H1 (cell line): ENCODE data around the gene CEBPB. TPM values are rescaled to one million over a fixed set of nuclear protein-coding genes. Genes with fewer than 3 reads are reported as not detected.

Source experiments
- CTCF ChIA-PET: fragments of 300-600 bp; sonication (Branson Sonifier 250); formaldehyde crosslinking; loops from one replicate; lab custom pipeline; 2021; ENCODE audit not compliant: partially characterized antibody; lab: Charles Lee
- POLR2A ChIA-PET: fragments of 300-600 bp; sonication (Branson Sonifier 250); formaldehyde crosslinking; loops from one replicate; lab custom pipeline; 2021; ENCODE audit warnings: inconsistent platforms; ENCODE audit not compliant: partially characterized antibody; lab: Charles Lee
- DNase-seq, 2 experiments: peaks; one replicate each; pipeline versions ENCODE4 v3.0.0 to v3.0.0-alpha.2; 2010 to 2022; ENCODE audit warnings: low spot score in 2 of 2, low read depth in 1 of 2, mixed read lengths in 1 of 2
- FAIRE-seq: peaks from 2 replicates; lab custom pipeline; 2011; peaks lifted over from hg19 to GRCh38; lab: Jason Lieb, UNC
- H2AFZ ChIP-seq: 2 replicates; pipeline ENCODE4 v1.8.1; 2012; ENCODE audit warnings: low read length, inconsistent platforms
- H2AK5ac ChIP-seq: 2 replicates; pipeline ENCODE4 v1.6.1; 2013; ENCODE audit warnings: low read depth, low read length
- H2BK120ac ChIP-seq: replicated peaks from 2 replicates; pipeline ENCODE3; 2013; ENCODE audit warnings: low read depth, low read length, inconsistent platforms
- H2BK12ac ChIP-seq: 2 replicates; pipeline ENCODE4 v1.6.1; 2013; ENCODE audit warnings: low read depth, low read length
- H2BK15ac ChIP-seq: 2 replicates; pipeline ENCODE4 v1.6.1; 2013; ENCODE audit warnings: low read length
- H2BK20ac ChIP-seq: 2 replicates; pipeline ENCODE4 v1.6.1; 2013; ENCODE audit warnings: low read length
- H2BK5ac ChIP-seq: 2 replicates; pipeline ENCODE4 v1.6.1; 2013; ENCODE audit warnings: low read depth, low read length
- H3K14ac ChIP-seq: 2 replicates; pipeline ENCODE4 v1.6.1; 2013; ENCODE audit warnings: inconsistent platforms; ENCODE audit not compliant: insufficient read length
- H3K18ac ChIP-seq: 2 replicates; pipeline ENCODE4 v1.6.1; 2013; ENCODE audit warnings: low read length; ENCODE audit errors: extremely low read depth
- H3K23ac ChIP-seq: 2 replicates; pipeline ENCODE4 v1.6.1; 2013; ENCODE audit warnings: inconsistent platforms; ENCODE audit not compliant: insufficient read length
- H3K23me2 ChIP-seq: 2 replicates; pipeline ENCODE4 v1.6.1; 2013; ENCODE audit warnings: low read depth, low read length
- H3K27ac ChIP-seq: 2 replicates; pipeline ENCODE4 v1.6.1; 2011; ENCODE audit warnings: low read depth, low read length, inconsistent platforms
- H3K27me3 ChIP-seq, 4 experiments: replicated peaks in 1 of 4; 1 replicate in 1 of 4; 2 replicates in 3 of 4; pipeline versions ENCODE4 v1.6.1 to v1.8.1; 2011 to 2013; ENCODE audit warnings: low read length in 3 of 4, mild to moderate bottlenecking in 3 of 4, inconsistent platforms in 2 of 4, mixed read lengths in 2 of 4, moderate library complexity in 1 of 4; ENCODE audit not compliant: control insufficient read depth in 3 of 4, insufficient read depth in 3 of 4; ENCODE audit errors: extremely low read depth in 1 of 4
- H3K36me3 ChIP-seq, 4 experiments: 2 replicates each; pipeline versions ENCODE4 v1.6.1 to v1.8.1; 2011 to 2013; ENCODE audit warnings: mild to moderate bottlenecking in 4 of 4, low read length in 3 of 4, moderate library complexity in 2 of 4, control low read depth in 1 of 4, inconsistent platforms in 1 of 4; ENCODE audit not compliant: insufficient read depth in 4 of 4, control insufficient read depth in 2 of 4
- H3K4ac ChIP-seq: replicated peaks from 2 replicates; pipeline ENCODE3; 2013; ENCODE audit warnings: low read length, low read depth, mixed read lengths, inconsistent platforms; ENCODE audit not compliant: insufficient read length
- H3K4me1 ChIP-seq, 4 experiments: replicated peaks in 1 of 4; 1 replicate in 1 of 4; 2 replicates in 3 of 4; pipeline versions ENCODE4 v1.6.1 to v1.8.1; 2011 to 2013; ENCODE audit warnings: low read length in 3 of 4, inconsistent platforms in 2 of 4, mixed read lengths in 1 of 4; ENCODE audit not compliant: insufficient read depth in 4 of 4, control insufficient read depth in 3 of 4
- H3K4me2 ChIP-seq, 2 experiments: 2 replicates each; pipeline versions ENCODE4 v1.6.1 to v1.8.1; 2011 to 2013; ENCODE audit warnings: low read depth in 2 of 2, low read length in 2 of 2, control low read depth in 1 of 2, inconsistent platforms in 1 of 2, mild to moderate bottlenecking in 1 of 2; ENCODE audit not compliant: insufficient read depth in 1 of 2
- H3K4me3 ChIP-seq, 4 experiments: fragments of 200-600, 300-600 bp in 1 of 4; sonication (generic), shearing (Covaris generic), sonication (Bioruptor Twin) in 1 of 4; 2 replicates each; pipeline versions ENCODE4 v1.5.1 to v1.8.1; 2011 to 2016; ENCODE audit warnings: low read length in 4 of 4, low read depth in 3 of 4, control low read depth in 2 of 4, inconsistent platforms in 2 of 4, mild to moderate bottlenecking in 2 of 4, mixed read lengths in 1 of 4, moderate library complexity in 1 of 4; ENCODE audit not compliant: insufficient read depth in 2 of 4; ENCODE audit errors: extremely low read depth in 1 of 4
- H3K56ac ChIP-seq: replicated peaks from 2 replicates; pipeline ENCODE3; 2013; ENCODE audit warnings: low read depth, mild to moderate bottlenecking, mixed read lengths, low read length, inconsistent platforms; ENCODE audit not compliant: insufficient read length
- H3K79me1 ChIP-seq: 2 replicates; pipeline ENCODE4 v1.6.1; 2013; ENCODE audit warnings: low read depth, low read length, control low read depth
- H3K79me2 ChIP-seq, 2 experiments: 2 replicates each; pipeline versions ENCODE4 v1.6.1 to v1.8.1; 2012 to 2013; ENCODE audit warnings: low read length in 2 of 2, mild to moderate bottlenecking in 2 of 2, inconsistent platforms in 1 of 2; ENCODE audit not compliant: insufficient read depth in 2 of 2, control insufficient read depth in 1 of 2
- H3K9ac ChIP-seq, 4 experiments: replicated peaks in 1 of 4; 1 replicate in 1 of 4; 2 replicates in 3 of 4; pipeline versions ENCODE4 v1.6.1 to v1.8.1; 2011 to 2013; ENCODE audit warnings: low read depth in 3 of 4, low read length in 3 of 4, control low read depth in 2 of 4, mild to moderate bottlenecking in 2 of 4, moderate library complexity in 2 of 4, inconsistent platforms in 1 of 4; ENCODE audit errors: extremely low read depth in 1 of 4
- H3K9me3 ChIP-seq, 2 experiments: 2 replicates each; pipeline versions ENCODE4 v1.6.1 to v1.8.1; 2012 to 2013; ENCODE audit warnings: mild to moderate bottlenecking in 2 of 2, moderate library complexity in 2 of 2, control low read depth in 1 of 2, inconsistent platforms in 1 of 2, low read depth in 1 of 2, low read length in 1 of 2, mixed read lengths in 1 of 2; ENCODE audit not compliant: insufficient read depth in 2 of 2
- H4K20me1 ChIP-seq, 2 experiments: replicated peaks in 1 of 2; 2 replicates each; pipeline versions ENCODE3 to v1.8.1; 2011 to 2013; ENCODE audit warnings: inconsistent platforms in 2 of 2, low read length in 2 of 2, mild to moderate bottlenecking in 1 of 2; ENCODE audit not compliant: insufficient read depth in 2 of 2, control insufficient read depth in 1 of 2
- H4K5ac ChIP-seq: 2 replicates; pipeline ENCODE4 v1.6.1; 2013; ENCODE audit warnings: low read length, low read depth, mixed read lengths, inconsistent platforms; ENCODE audit not compliant: insufficient read length
- H4K8ac ChIP-seq: 2 replicates; pipeline ENCODE4 v1.8.0; 2013; ENCODE audit warnings: mild to moderate bottlenecking, moderate library complexity, low read length, inconsistent platforms; ENCODE audit not compliant: insufficient read depth; ENCODE audit errors: extremely low read depth
- H4K91ac ChIP-seq: replicated peaks from 2 replicates; pipeline ENCODE3; 2013; ENCODE audit warnings: low read length, mixed read lengths, inconsistent platforms; ENCODE audit not compliant: insufficient read length
- CBX8 ChIP-seq: fragments of 300-800, 300-1000 bp; sonication (generic); IDR thresholded peaks from 2 replicates; pipeline ENCODE4 v1.7.1; 2016; ENCODE audit warnings: low read depth, low read length, borderline replicate concordance
- SIRT6 ChIP-seq: IDR thresholded peaks from one replicate; pipeline ENCODE4 v1.7.1; 2012; ENCODE audit warnings: low read length, inconsistent platforms
- WGBS, 2 experiments: shearing (Covaris generic) in 1 of 2; methylation state at CpG; one replicate each; pipeline versions ENCODE4 v1.1.6 to v1.1.7; 2013 to 2015; ENCODE audit warnings: low lambda C conversion rate in 2 of 2, mixed read lengths in 2 of 2, inconsistent platforms in 1 of 2, low coverage in 1 of 2, missing lambda C conversion rate in 1 of 2; ENCODE audit not compliant: insufficient replicate concordance in 2 of 2, insufficient coverage in 1 of 2, insufficient read length in 1 of 2; ENCODE audit errors: extremely low coverage in 1 of 2, missing lambda C conversion rate in 1 of 2; 5-methylcytosine and 5-hydroxymethylcytosine counted together
- polyA plus RNA-seq, 7 experiments: library from polyadenylated mRNA; depleted of rRNA in 3 of 7; stranded (reverse) in 5 of 7; unstranded in 2 of 7; fragments of >200 nt in 5 of 7; fragments of 200-250 nt in 2 of 7; gene quantifications; 1 replicate in 5 of 7; 2 replicates in 1 of 7; 4 replicates in 1 of 7; pipeline versions ENCODE4 v1.2.1 to v1.2.3, GENCODE V29; 2011 to 2013; ENCODE audit warnings: missing spikeins in 2 of 7, mixed read lengths in 2 of 7
- total RNA-seq: library from RNA; stranded (reverse); fragmentation: NEBNext Ultra II Directional; extraction: Animal tissue kit (Norgen Biotek cat#: 25700); gene quantifications from 2 replicates; pipeline ENCODE4 v1.2.1, GENCODE V29; 2021
- TF ChIP-seq, protein P1 (sequence below): IDR thresholded peaks from 2 replicates; pipeline ENCODE4 v1.6.1; 2012; ENCODE audit warnings: inconsistent platforms

The CEBPB gene
- total and polyA plus RNA-seq, 2 of the 8 experiments (the other 6 are each of a cell fraction or from before 2014, with no cell fraction given), result 7.1 to 24.1 TPM

DNA sequence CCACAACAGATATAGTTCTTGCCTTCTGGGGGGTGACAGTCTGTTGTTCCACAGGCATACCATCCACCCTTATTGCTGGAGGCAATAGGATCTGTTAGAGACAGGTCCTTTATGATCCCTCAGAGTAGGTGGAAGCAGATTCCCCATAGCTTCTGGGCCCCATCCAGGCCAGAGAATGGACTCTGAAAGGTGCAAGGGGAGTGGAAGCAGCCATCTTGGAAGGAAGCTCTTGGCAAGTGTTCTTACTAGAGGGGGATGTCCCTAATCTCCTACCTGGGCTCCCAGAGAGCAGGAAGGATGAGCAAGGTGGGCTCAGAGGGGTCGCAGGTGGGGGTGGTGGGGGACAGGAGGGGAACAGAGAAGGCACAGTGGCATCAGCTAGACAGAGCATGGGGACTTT, 33.4 kb downstream of the CEBPB start:
- Histone ChIP-seq H3K23ac (no peak overlapping the region), H3K27me3 (no peaks in the 10 kb centered on the region), H3K4ac (no peak overlapping the region)

More for the DNA sequence above, 33.4 kb downstream of the CEBPB start:
- H2BK5ac ChIP-seq, result no peak overlapping the region
- H2AK5ac ChIP-seq, result no peak overlapping the region
- no peak overlapping the region for H3K4me3 ChIP-seq
- H3K79me2 ChIP-seq, result no peaks in the 10 kb centered on the region
- H3K23me2 ChIP-seq, result no peaks in the 10 kb centered on the region
- no peak overlapping the region for H4K91ac ChIP-seq
- CTCF ChIA-PET, result interaction anchor here (0.7 to 3.3 kb wide), 13 partner anchors 10 to 270 kb away, joined by 3 to 16 read pairs (median 4); partner anchors contain the start of gene CEBPB
- no peaks in the 10 kb centered on the region for H3K9me3 ChIP-seq
- H3K18ac ChIP-seq, result no peak overlapping the region
- DNase-seq (no peak), FAIRE-seq (no peak)
- H2BK20ac ChIP-seq, result no peak overlapping the region
- H3K79me1 ChIP-seq, result no peaks in the 10 kb centered on the region
- H3K14ac ChIP-seq, result no peak overlapping the region
- 100% methylated on average over 1 of the region's 1 CpG; no CpG with 5 or more reads in 1 of the 2 experiments for WGBS, 2 experiments
- no peak overlapping the region for H3K4me2 ChIP-seq
- POLR2A ChIA-PET, result interaction anchor here (0.7 to 1.3 kb wide), 2 partner anchors 11 to 33 kb away, joined by 3 read pairs; no protein-coding TSS in a partner anchor
- no peak overlapping the region for H2BK120ac ChIP-seq
- no peak overlapping the region for H4K8ac ChIP-seq
- peak overlapping the region; percentile 80; the same call in 1 of the 2 replicates for H2AFZ ChIP-seq
- TF ChIP-seq SIRT6 (no peak), CBX8 (no peak)
- TF ChIP-seq, protein P1, sequence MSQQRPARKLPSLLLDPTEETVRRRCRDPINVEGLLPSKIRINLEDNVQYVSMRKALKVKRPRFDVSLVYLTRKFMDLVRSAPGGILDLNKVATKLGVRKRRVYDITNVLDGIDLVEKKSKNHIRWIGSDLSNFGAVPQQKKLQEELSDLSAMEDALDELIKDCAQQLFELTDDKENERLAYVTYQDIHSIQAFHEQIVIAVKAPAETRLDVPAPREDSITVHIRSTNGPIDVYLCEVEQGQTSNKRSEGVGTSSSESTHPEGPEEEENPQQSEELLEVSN, result no peak
- no peak overlapping the region for H3K27ac ChIP-seq
- no peak overlapping the region for H3K9ac ChIP-seq
- H2BK15ac ChIP-seq, result no peak overlapping the region
- no peaks in the 10 kb centered on the region for H4K20me1 ChIP-seq
- no peak overlapping the region for H4K5ac ChIP-seq
- no peak overlapping the region for H3K56ac ChIP-seq
- no peaks in the 10 kb centered on the region for H3K36me3 ChIP-seq
- H3K4me1 ChIP-seq, result peaks cover 0 to under 1% (median 0%) of the 10 kb centered on the region in 4 experiments; a peak in 1 of 7 replicates
- H2BK12ac ChIP-seq, result no peak overlapping the region
